WTC11 (cell line): Measurements from ENCODE around the gene STPG4. TPM values are rescaled to one million over a fixed set of nuclear protein-coding genes. Genes with fewer than 3 reads are reported as not detected.

Source experiments
- ATAC-seq: fragments of 200-7000 bp; cut with Tn5 transposase; 2 replicates; pipeline ENCODE4 v1.10.0; 2021; ENCODE audit warnings: mild to moderate bottlenecking, moderate library complexity
- CTCF ChIA-PET: fragments of 300-600 bp; sonication (Branson Sonifier 250); formaldehyde crosslinking; loops from one replicate; lab custom pipeline; 2021; ENCODE audit warnings: antibody characterized with exemption; lab: Charles Lee
- POLR2A ChIA-PET: fragments of 350-600 bp; sonication (Branson Sonifier 250); formaldehyde crosslinking; loops from one replicate; lab custom pipeline; 2021; ENCODE audit warnings: antibody characterized with exemption; lab: Charles Lee
- DNase-seq: peaks from one replicate; pipeline ENCODE4 v3.0.0; 2021; ENCODE audit warnings: low spot score
- H3K27ac Mint-ChIP-seq: 2 replicates; pipeline ENCODE4 v1.8.0; 2021; ENCODE audit warnings: mixed read lengths
- H3K27me3 Mint-ChIP-seq: 2 replicates; pipeline ENCODE4 v1.8.0; 2021; ENCODE audit warnings: low read depth, mild to moderate bottlenecking, moderate library complexity, mixed read lengths
- H3K36me3 Mint-ChIP-seq: 2 replicates; pipeline ENCODE4 v1.8.0; 2021; ENCODE audit warnings: mixed read lengths
- H3K4me1 Mint-ChIP-seq: 2 replicates; pipeline ENCODE4 v1.8.0; 2022; ENCODE audit warnings: mixed read lengths
- H3K4me3 Mint-ChIP-seq: 2 replicates; pipeline ENCODE4 v1.8.0; 2021; ENCODE audit warnings: mild to moderate bottlenecking, moderate library complexity, mixed read lengths
- H3K9me3 Mint-ChIP-seq: 2 replicates; pipeline ENCODE4 v1.8.0; 2021; ENCODE audit warnings: mixed read lengths
- CBFB ChIP-seq: sonication (generic); formaldehyde crosslinking; IDR thresholded peaks from 2 replicates; pipeline ENCODE4 v1.8.1; 2022; ENCODE audit warnings: mild to moderate bottlenecking, low read depth, missing genetic modification reagents
- CREM ChIP-seq: sonication (generic); formaldehyde crosslinking; IDR thresholded peaks from 2 replicates; pipeline ENCODE4 v1.8.1; 2022; ENCODE audit warnings: mild to moderate bottlenecking, missing genetic modification reagents, moderate library complexity
- EMX1 ChIP-seq: fragments of 250-450 bp; sonication (Bioruptor Pico); IDR thresholded peaks from 2 replicates; pipeline ENCODE4 v1.8.0; 2021; ENCODE audit warnings: mild to moderate bottlenecking
- HMGA2 ChIP-seq: fragments of 250-450 bp; sonication (Bioruptor Pico); IDR thresholded peaks from 2 replicates; pipeline ENCODE4 v1.4.0; 2021; ENCODE audit warnings: mild to moderate bottlenecking, moderate library complexity
- JUN ChIP-seq: sonication (generic); formaldehyde crosslinking; IDR thresholded peaks from 2 replicates; pipeline ENCODE4 v1.8.0; 2023; ENCODE audit warnings: mild to moderate bottlenecking, missing genetic modification reagents
- SP1 ChIP-seq: sonication (generic); formaldehyde crosslinking; conservative IDR thresholded peaks from 2 replicates; pipeline ENCODE4 v1.8.1; 2022; ENCODE audit warnings: missing genetic modification reagents
- TP53 ChIP-seq: sonication (generic); formaldehyde crosslinking; IDR thresholded peaks from 2 replicates; pipeline ENCODE4 v1.8.1; 2023; ENCODE audit warnings: mild to moderate bottlenecking, missing genetic modification reagents
- ZNF138 ChIP-seq: sonication (generic); formaldehyde crosslinking; conservative IDR thresholded peaks from 2 replicates; pipeline ENCODE4 v1.8.1; 2022; ENCODE audit warnings: mild to moderate bottlenecking, moderate library complexity, missing genetic modification reagents
- total RNA-seq: library from RNA; stranded (reverse); gene quantifications from 3 replicates; pipeline ENCODE4 v1.2.3, GENCODE V29; 2021
- TF ChIP-seq, protein P1 (sequence below): fragments of 250-450 bp; sonication (Bioruptor Pico); IDR thresholded peaks from 2 replicates; pipeline ENCODE4 v1.9.0; 2021; ENCODE audit warnings: mild to moderate bottlenecking
- TF ChIP-seq, protein P2 (sequence below): sonication (generic); formaldehyde crosslinking; IDR thresholded peaks from 2 replicates; pipeline ENCODE4 v1.8.1; 2023; ENCODE audit warnings: mild to moderate bottlenecking, missing genetic modification reagents, borderline replicate concordance
- TF ChIP-seq, protein P3 (sequence below): sonication (generic); formaldehyde crosslinking; IDR thresholded peaks from 2 replicates; pipeline ENCODE4 v1.8.0; 2023; ENCODE audit warnings: missing genetic modification reagents, mild to moderate bottlenecking, borderline replicate concordance
- TF ChIP-seq, protein P4 (sequence below): sonication (generic); formaldehyde crosslinking; conservative IDR thresholded peaks from 2 replicates; pipeline ENCODE4 v1.8.1; 2022; ENCODE audit warnings: mild to moderate bottlenecking, missing genetic modification reagents
- TF ChIP-seq, protein P5 (sequence below): sonication (generic); formaldehyde crosslinking; IDR thresholded peaks from 2 replicates; pipeline ENCODE4 v1.8.0; 2022; ENCODE audit warnings: mild to moderate bottlenecking, missing genetic modification reagents
- TF ChIP-seq, protein P6 (sequence below): sonication (generic); formaldehyde crosslinking; IDR thresholded peaks from 2 replicates; pipeline ENCODE4 v1.8.0; 2022; ENCODE audit warnings: mild to moderate bottlenecking, missing genetic modification reagents

Gene STPG4
- total RNA-seq, 1 experiment from 2014 or later: not detected

DNA sequence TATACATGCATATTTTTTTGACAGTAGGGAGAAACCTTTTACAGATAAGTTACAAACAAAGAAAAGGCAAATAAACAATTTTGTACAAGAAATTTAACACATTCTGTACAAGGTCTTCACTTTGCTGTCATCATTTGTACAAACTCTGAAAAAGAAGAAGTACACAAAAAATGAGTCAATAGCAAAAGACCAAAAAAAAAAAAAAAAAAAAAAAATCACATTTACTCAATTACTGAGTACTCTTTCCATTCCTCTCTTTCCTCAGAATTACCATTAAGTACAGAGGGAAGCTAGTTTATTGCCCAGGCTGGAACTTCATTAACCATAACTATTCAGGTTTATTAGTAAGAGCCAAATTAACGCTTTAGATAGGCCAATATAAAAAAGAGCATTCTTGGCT lies 5.6 kb upstream of the STPG4 start:
- Mint-ChIP-seq H3K36me3 (peaks cover 57% of the 10 kb centered on the region), H3K4me1 (peaks cover 6% of the 10 kb centered on the region; the same call in 1 of the 2 replicates), H3K27me3 (no peaks in the 10 kb centered on the region), H3K4me3 (no peak overlapping the region), H3K9me3 (no peaks in the 10 kb centered on the region), H3K27ac (no peak overlapping the region)
- ChIA-PET CTCF (interaction anchor here (0.7 kb wide), 1 partner anchor 474 kb away, joined by 4 read pairs; no protein-coding TSS in a partner anchor), POLR2A (no interaction called here)
- TF ChIP-seq, protein P1, sequence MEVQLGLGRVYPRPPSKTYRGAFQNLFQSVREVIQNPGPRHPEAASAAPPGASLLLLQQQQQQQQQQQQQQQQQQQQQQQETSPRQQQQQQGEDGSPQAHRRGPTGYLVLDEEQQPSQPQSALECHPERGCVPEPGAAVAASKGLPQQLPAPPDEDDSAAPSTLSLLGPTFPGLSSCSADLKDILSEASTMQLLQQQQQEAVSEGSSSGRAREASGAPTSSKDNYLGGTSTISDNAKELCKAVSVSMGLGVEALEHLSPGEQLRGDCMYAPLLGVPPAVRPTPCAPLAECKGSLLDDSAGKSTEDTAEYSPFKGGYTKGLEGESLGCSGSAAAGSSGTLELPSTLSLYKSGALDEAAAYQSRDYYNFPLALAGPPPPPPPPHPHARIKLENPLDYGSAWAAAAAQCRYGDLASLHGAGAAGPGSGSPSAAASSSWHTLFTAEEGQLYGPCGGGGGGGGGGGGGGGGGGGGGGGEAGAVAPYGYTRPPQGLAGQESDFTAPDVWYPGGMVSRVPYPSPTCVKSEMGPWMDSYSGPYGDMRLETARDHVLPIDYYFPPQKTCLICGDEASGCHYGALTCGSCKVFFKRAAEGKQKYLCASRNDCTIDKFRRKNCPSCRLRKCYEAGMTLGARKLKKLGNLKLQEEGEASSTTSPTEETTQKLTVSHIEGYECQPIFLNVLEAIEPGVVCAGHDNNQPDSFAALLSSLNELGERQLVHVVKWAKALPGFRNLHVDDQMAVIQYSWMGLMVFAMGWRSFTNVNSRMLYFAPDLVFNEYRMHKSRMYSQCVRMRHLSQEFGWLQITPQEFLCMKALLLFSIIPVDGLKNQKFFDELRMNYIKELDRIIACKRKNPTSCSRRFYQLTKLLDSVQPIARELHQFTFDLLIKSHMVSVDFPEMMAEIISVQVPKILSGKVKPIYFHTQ: no peak
- TF ChIP-seq, protein P2, sequence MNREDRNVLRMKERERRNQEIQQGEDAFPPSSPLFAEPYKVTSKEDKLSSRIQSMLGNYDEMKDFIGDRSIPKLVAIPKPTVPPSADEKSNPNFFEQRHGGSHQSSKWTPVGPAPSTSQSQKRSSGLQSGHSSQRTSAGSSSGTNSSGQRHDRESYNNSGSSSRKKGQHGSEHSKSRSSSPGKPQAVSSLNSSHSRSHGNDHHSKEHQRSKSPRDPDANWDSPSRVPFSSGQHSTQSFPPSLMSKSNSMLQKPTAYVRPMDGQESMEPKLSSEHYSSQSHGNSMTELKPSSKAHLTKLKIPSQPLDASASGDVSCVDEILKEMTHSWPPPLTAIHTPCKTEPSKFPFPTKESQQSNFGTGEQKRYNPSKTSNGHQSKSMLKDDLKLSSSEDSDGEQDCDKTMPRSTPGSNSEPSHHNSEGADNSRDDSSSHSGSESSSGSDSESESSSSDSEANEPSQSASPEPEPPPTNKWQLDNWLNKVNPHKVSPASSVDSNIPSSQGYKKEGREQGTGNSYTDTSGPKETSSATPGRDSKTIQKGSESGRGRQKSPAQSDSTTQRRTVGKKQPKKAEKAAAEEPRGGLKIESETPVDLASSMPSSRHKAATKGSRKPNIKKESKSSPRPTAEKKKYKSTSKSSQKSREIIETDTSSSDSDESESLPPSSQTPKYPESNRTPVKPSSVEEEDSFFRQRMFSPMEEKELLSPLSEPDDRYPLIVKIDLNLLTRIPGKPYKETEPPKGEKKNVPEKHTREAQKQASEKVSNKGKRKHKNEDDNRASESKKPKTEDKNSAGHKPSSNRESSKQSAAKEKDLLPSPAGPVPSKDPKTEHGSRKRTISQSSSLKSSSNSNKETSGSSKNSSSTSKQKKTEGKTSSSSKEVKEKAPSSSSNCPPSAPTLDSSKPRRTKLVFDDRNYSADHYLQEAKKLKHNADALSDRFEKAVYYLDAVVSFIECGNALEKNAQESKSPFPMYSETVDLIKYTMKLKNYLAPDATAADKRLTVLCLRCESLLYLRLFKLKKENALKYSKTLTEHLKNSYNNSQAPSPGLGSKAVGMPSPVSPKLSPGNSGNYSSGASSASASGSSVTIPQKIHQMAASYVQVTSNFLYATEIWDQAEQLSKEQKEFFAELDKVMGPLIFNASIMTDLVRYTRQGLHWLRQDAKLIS: no peak
- TF ChIP-seq, protein P3, sequence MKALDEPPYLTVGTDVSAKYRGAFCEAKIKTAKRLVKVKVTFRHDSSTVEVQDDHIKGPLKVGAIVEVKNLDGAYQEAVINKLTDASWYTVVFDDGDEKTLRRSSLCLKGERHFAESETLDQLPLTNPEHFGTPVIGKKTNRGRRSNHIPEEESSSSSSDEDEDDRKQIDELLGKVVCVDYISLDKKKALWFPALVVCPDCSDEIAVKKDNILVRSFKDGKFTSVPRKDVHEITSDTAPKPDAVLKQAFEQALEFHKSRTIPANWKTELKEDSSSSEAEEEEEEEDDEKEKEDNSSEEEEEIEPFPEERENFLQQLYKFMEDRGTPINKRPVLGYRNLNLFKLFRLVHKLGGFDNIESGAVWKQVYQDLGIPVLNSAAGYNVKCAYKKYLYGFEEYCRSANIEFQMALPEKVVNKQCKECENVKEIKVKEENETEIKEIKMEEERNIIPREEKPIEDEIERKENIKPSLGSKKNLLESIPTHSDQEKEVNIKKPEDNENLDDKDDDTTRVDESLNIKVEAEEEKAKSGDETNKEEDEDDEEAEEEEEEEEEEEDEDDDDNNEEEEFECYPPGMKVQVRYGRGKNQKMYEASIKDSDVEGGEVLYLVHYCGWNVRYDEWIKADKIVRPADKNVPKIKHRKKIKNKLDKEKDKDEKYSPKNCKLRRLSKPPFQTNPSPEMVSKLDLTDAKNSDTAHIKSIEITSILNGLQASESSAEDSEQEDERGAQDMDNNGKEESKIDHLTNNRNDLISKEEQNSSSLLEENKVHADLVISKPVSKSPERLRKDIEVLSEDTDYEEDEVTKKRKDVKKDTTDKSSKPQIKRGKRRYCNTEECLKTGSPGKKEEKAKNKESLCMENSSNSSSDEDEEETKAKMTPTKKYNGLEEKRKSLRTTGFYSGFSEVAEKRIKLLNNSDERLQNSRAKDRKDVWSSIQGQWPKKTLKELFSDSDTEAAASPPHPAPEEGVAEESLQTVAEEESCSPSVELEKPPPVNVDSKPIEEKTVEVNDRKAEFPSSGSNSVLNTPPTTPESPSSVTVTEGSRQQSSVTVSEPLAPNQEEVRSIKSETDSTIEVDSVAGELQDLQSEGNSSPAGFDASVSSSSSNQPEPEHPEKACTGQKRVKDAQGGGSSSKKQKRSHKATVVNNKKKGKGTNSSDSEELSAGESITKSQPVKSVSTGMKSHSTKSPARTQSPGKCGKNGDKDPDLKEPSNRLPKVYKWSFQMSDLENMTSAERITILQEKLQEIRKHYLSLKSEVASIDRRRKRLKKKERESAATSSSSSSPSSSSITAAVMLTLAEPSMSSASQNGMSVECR (CRISPR knock-in tag): no peak
- TF ChIP-seq JUN (CRISPR knock-in tag) (no peak), TP53 (CRISPR knock-in tag) (no peak), EMX1 (no peak), HMGA2 (CRISPR knock-in tag) (no peak), CBFB (CRISPR knock-in tag) (no peak), ZNF138 (CRISPR knock-in tag) (no peak)
- TF ChIP-seq, protein P4, sequence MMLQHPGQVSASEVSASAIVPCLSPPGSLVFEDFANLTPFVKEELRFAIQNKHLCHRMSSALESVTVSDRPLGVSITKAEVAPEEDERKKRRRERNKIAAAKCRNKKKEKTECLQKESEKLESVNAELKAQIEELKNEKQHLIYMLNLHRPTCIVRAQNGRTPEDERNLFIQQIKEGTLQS (CRISPR knock-in tag): no peak
- no peak for ATAC-seq
- DNase-seq: no peak

DNA sequence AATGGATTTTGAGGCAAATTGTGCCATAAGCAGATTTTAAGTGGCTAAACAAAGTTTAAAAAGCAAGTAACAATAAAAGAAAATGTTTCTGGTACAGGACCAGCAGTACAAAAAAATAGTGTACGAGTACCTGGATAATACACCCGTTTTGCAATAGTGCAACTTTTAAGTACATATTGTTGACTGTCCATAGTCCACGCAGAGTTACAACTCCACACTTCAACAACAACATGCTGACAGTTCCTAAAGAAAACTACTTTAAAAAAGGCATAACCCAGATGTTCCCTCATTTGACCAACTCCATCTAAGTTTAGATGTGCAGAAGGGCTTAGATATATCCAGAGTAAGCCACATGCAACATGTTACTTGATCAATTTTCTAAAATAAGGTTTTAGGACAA lies 5.1 kb upstream of the STPG4 start:
- ATAC-seq: no peak
- H3K36me3 Mint-ChIP-seq: peaks cover 54% of the 10 kb centered on the region
- H3K9me3 Mint-ChIP-seq: no peaks in the 10 kb centered on the region
- TF ChIP-seq, protein P3 (CRISPR knock-in tag): no peak
- TF ChIP-seq SP1 (CRISPR knock-in tag): no peak
- TF ChIP-seq, protein P5, sequence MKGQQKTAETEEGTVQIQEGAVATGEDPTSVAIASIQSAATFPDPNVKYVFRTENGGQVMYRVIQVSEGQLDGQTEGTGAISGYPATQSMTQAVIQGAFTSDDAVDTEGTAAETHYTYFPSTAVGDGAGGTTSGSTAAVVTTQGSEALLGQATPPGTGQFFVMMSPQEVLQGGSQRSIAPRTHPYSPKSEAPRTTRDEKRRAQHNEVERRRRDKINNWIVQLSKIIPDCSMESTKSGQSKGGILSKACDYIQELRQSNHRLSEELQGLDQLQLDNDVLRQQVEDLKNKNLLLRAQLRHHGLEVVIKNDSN: no peak
- no peak for TF ChIP-seq CREM (CRISPR knock-in tag)
- TF ChIP-seq, protein P6, sequence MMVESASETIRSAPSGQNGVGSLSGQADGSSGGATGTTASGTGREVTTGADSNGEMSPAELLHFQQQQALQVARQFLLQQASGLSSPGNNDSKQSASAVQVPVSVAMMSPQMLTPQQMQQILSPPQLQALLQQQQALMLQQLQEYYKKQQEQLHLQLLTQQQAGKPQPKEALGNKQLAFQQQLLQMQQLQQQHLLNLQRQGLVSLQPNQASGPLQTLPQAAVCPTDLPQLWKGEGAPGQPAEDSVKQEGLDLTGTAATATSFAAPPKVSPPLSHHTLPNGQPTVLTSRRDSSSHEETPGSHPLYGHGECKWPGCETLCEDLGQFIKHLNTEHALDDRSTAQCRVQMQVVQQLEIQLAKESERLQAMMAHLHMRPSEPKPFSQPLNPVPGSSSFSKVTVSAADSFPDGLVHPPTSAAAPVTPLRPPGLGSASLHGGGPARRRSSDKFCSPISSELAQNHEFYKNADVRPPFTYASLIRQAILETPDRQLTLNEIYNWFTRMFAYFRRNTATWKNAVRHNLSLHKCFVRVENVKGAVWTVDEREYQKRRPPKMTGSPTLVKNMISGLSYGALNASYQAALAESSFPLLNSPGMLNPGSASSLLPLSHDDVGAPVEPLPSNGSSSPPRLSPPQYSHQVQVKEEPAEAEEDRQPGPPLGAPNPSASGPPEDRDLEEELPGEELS: no peak
- TF ChIP-seq, all 79 proteins: peak for 0
- 0 out of 2 replicates have a peak, but pooled peaks cover 4% of the 10 kb centered on the region for H3K4me1 Mint-ChIP-seq
- ChIA-PET CTCF (no interaction called here), POLR2A (no interaction called here)
- no peak for DNase-seq
- H3K27me3 Mint-ChIP-seq: no peaks in the 10 kb centered on the region
- no peak overlapping the region for H3K4me3 Mint-ChIP-seq
- no peak overlapping the region for H3K27ac Mint-ChIP-seq
